GM21576 (cell line): ENCODE results near the gene PRR5.
"Not testable (repeated sequence)": the region's sequence is repeated elsewhere in the genome, so short reads cannot be mapped to it uniquely, and the experiment has no call there.

Experiments used
- ATAC-seq: cut with Tn5 transposase; IDR thresholded peaks from one replicate; pipeline ENCODE4 v1.9.1; 2021; ENCODE audit warnings: mild to moderate bottlenecking, moderate library complexity; ENCODE audit not compliant: unreplicated experiment

PRR5 gene

GRCh38 chr22:44732661-44733060 lies 30.7 kb downstream of the PRR5 start:
- ATAC-seq = no peak

GRCh38 chr22:44733426-44734106 lies 31.6 kb downstream of the PRR5 start:
- no peak for ATAC-seq

- no peak for ATAC-seq
Observed at GRCh38 chr22:44734278-44734677, 32.3 kb downstream of the PRR5 start.

- ATAC-seq = no peak
Observed at GRCh38 chr22:44734801-44735517, 33.0 kb downstream of the PRR5 start.

- ATAC-seq = no peak
Observed at GRCh38 chr22:44735518-44736428, 33.8 kb downstream of the PRR5 start.

- no peak for ATAC-seq
Observed at GRCh38 chr22:44736581-44737405, 34.8 kb downstream of the PRR5 start.

GRCh38 chr22:44737406-44738346 lies 35.7 kb downstream of the PRR5 start:
- ATAC-seq = no peak

GRCh38 chr22:44738347-44738715 lies 36.3 kb downstream of the PRR5 start:
- ATAC-seq = no peak

GRCh38 chr22:44739024-44739423 lies 37.0 kb downstream of the PRR5 start:
- no peak for ATAC-seq

GRCh38 chr22:44739666-44740065 lies 37.7 kb downstream of the PRR5 start:
- not testable (repeated sequence) for ATAC-seq

- no peak for ATAC-seq
Observed at GRCh38 chr22:44740307-44740706, 38.3 kb downstream of the PRR5 start.

- ATAC-seq = no peak
Observed at GRCh38 chr22:44741929-44742328, 39.9 kb downstream of the PRR5 start.

GRCh38 chr22:44743247-44743646 lies 41.2 kb downstream of the PRR5 start:
- ATAC-seq = no peak

GRCh38 chr22:44743804-44744211 lies 41.8 kb downstream of the PRR5 start:
- ATAC-seq = no peak

- ATAC-seq = no peak
Observed at GRCh38 chr22:44745853-44746789, 44.1 kb downstream of the PRR5 start.

- ATAC-seq = not testable (repeated sequence)
Observed at GRCh38 chr22:44747784-44748127, 45.8 kb downstream of the PRR5 start.

- ATAC-seq = no peak
Observed at GRCh38 chr22:44748524-44748923, 46.5 kb downstream of the PRR5 start.

GRCh38 chr22:44750481-44750880 lies 48.5 kb downstream of the PRR5 start:
- ATAC-seq = no peak
